DND-41 (cell line): ENCODE measurements around the gene LRRC70.

ENCODE experiments used
- CTCF ChIP-seq: IDR thresholded peaks from 2 replicates; pipeline ENCODE4 v1.5.1; 2012; ENCODE audit warnings: borderline replicate concordance, low read length, moderate library complexity, mild to moderate bottlenecking; ENCODE audit not compliant: poor library complexity, severe bottlenecking; ENCODE audit errors: extremely low read depth
- EZH2 ChIP-seq: IDR thresholded peaks from 3 replicates; pipeline ENCODE4 v1.6.1; 2012; ENCODE audit warnings: borderline replicate concordance, low read depth, mild to moderate bottlenecking, moderate library complexity, low read length, inconsistent platforms; ENCODE audit not compliant: severe bottlenecking

- TF ChIP-seq CTCF = no peak
- TF ChIP-seq EZH2 = no peak
Observed at GRCh38 chr5:62575489-62575888, 3.1 kb upstream of the LRRC70 start.
